Activated naive CD4-positive, alpha-beta T cell treated with anti-CD3 and anti-CD28 coated beads, Interleukin-2, amount 50 U/mL, for 16 hours (primary cell): ENCODE results near the gene VSIG10L.

Source experiments
- DNase-seq: peaks from one replicate; pipeline ENCODE4 v3.0.0-alpha.2; 2020

VSIG10L gene

DNA sequence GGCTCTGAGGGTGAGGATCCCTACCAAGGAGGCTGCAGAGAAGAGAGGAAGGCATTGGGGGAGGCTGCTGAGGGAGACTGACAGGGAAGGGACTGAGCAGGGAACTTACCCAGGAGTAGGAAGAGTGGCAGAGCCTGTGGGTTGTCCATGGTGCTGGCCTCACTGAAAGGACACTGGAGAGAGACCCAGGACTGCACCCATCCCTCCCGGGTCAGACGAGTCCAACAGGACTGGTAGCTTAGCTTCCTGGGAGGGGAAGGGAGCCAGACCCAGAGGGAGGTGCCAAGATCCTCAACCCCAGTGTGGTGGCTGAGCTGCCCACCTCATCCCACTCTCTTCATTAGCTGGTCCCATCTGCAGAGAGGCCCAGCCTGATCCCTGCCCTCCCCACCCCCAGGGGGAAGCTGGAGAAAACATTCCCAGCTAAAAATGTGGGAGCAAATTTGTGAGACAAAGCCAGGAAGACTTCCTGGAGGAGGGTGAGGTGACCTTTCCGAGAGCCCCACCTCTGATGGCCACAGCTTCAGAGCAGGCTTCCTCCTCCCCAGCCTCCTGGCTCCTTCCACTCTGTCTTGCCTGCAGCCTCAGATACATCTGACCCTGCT is at the start of gene VSIG10L:
VSIG10L (minus strand) TSS at position 164 of the 605 bp plus-strand sequence; CDS start at position 149, 15 bp downstream.
- no peak for DNase-seq

DNA sequence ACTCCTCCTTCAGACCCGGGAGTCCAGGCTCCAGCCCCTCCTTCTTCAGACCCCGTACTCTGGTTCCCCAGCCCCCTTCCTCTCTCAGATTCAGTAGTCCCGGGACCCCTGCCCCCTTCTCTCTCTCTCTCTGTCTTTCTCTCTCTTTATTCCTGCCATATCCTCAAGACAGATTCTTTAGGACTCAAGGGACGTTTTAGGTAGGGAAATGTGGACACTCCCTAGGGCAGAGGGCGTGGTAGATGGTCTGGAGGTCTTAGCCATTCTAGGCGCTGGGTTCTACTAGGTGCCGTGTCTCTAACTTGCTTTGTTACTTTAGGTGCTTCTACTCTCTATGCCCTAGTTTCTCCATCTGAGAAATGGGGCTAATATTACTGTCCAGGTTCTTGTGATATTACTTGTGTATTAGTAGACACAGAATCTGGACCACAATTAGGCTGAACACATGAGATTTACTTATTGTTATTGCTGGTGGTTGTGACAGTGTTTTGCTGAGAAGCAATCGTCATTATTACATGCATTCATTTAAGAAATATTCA is 49.2 kb upstream of the VSIG10L start:
- no peak for DNase-seq

DNA sequence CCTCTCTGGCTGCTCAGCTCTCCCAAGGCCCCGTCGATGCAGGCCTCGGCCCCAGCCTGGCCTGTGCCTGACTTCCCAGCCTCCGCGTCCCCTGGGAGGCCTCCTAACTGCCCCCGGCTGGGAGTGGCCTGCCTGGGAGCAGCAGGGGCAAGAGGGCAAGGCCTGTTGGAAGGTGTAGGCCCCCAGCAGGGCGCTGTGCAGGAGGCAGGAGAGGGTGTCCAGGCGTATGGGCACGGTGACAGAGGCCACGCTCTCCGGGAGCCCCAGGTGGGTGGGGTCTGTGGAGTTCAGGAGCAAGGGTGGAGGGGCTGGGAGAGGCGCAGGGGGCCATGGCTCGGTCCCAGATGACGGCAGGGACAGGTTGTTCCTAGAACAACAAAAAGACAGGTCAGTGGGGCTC is 47.2 kb upstream of the VSIG10L start:
- DNase-seq = no peak

DNA sequence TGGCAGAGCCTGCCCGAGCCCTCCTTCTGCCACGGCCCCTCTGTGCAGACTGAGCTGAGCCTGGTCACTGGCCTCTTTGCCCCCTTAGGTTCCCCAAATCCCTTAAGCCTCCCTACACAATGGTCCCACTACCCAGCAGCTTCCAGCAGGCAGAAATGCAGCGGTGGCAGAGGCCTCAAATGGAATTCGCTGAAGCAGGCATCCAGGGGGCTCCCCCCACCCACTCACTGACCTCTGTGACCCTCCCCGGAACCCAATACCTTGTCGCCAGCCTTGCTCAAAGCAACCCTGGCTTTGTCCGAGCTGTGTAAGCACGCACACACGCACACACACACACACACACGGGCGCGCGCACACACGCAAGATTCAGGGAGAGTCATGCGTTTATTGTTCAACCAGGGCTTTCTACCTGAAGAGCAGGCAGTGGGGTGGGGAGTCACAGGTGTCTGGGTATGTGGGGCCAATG is 46.0 kb upstream of the VSIG10L start, which contains the start of gene LIM2:
LIM2 (minus strand) TSS at position 51 of the 466 bp plus-strand sequence. CDS start 531 bp downstream, outside the sequence.
- DNase-seq = no peak

DNA sequence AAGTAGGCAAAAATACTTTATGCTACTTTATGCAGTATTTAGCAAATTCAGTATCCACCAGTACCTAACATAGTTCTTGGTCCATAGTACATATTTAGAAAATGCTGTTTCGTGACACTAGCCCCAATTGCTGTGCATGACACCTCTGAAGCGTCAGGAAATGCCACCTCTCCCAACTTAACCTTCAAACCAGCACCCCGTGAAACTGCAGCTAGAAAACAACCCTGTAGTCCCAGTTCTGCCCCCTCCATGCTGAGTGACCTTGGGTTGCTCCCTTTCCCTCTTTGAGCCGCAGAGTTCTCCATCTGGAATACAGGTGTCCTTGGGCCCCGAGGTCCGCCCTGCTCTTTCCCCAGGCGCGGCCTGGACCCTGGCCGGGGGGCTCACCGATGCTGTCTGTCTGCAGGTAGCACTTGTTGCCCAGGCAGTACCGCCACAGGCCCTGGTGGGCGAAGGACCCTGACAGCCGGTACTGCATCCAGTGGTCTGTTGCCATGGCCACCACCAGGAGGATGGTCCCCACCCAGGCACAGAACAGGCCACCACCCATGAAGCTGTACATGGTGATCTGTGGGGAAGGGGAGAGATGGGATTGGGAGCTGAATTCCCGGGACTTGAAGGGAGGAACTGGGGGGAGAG is 45.1 kb upstream of the VSIG10L start:
- DNase-seq = no peak

DNA sequence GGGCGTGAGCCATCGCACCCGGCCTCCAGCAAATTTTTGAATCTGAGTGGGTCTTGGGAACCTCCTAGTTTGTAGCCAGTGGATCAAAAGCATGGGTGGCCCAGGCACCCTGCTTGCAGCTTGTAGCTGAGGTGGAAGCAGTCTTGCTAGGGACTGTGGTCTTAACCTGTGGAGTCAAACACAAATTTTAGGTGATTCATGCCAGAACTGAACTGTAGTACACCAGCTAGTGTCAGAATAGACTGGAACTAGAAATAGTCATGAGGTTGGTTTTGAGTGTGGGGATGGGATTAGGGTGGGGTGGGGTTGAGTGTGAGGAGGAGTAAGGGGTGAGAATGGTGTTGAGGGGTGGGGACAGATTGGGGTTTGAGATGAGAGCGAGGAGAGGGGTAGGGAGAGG is 40.1 kb upstream of the VSIG10L start:
- no peak for DNase-seq

DNA sequence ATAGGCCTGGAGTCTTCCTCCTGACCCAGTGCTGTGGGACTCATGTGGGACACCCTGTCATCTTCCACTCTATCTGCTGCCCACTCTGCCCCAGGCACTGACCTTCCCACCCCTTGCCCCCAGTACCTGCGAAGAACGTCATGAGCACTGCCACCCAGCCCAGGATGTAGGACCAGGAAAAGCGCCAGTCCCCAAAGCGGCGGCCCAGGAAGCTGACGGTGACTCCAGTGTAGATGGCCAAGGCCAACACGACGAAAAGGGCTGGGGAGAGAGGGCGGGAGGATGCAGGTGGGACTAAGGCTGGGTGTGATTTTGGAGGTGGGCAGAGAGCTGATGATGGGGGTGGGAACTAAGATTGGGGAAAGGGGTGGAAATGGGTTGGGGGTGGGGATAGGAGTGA is 38.4 kb upstream of the VSIG10L start:
- DNase-seq = no peak

DNA sequence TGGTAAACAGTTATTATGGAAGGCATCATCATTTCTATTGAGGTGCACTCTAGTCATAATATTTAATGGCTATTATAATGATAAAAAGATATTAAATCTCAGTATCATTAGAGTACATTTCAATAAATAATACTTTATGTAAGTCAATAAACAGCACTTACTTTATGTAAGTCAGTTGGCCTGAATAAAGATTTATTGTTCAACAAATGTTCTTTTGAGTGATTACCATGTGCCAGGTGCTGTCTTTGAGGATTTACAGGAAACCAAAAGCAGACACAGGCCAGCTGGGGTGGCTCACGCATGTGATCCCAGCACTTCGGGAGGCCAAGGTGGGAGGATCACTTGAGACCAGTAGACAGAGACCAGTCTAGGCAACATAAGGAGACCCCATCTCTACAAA is 35.5 kb upstream of the VSIG10L start:
- DNase-seq = no peak

DNA sequence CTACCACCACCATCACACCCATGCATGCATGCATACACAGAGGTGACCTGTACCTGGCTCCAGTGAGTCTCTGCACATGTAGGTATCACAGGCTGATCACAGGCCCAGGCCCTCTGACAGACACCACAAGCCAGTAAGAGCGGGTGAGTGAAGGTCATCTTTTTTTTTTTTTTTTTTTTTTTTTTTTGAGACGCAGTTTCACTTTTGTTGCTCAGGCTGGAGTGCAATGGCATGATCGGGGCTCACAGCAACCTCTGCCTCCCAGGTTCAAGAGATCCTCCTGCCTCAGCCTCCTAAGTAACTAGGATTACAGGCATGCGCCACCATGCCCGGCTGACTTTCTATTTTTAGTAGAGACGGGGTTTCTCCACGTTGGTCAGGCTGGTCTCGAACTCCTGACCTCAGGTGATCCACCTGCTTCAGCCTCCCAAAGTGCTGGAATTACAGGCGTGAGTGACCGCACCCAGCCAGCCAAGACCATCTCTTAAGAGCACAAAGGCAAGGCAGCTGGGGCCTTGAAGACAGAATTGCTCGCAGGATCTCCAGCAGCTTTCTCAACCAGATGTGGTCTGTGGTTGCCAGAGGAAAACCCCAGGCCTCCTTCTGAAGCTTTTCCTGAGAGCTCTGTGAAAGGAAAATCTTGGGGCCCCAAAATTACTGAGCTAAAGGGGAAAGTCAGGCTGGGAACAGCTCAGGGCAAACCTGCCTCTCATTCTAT is 33.7 kb upstream of the VSIG10L start:
- DNase-seq = no peak

DNA sequence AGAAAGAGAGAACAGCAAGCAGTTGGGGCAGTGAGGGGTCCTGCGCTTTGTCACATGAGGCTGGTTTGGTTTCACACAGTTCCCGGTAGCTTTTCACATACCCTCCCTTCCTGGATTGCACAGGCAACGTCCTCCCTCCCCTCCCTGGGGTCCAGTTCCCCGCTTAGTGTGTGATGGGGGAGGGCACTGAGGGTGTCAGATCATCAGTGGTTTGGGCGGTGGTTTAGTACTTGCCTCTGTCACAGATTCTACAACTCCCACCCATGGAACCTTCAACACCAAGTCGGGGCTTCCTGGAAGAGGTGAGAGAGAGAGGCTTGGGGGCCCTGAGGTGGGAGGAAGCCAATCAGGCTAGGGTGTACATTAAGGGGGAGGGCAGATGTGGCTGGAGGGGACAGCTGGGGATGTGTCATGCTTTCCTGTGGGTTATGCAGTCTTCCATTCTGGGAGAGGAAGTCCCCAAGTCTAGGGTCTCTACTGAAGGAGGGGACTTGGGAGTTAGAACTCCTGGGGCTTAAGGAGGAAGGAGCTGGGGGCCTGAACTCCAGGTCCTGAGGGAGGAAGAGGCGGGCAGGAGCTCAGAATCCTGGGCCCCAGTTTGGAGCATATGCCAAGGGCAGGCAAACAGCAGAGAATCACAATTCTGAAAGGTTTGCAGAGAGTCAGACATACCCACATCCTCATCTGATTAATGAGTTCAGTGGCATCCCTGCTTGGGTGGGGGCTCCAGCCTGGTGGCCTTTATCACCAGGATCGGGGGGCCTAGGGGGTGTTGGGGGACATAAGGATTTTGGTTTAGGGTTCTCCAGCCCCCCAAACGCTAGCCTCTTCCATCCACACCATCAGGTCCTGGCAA is 30.9 kb upstream of the VSIG10L start, which contains the start of gene NKG7:
NKG7 (minus strand) TSS at position 6 of the 856 bp plus-strand sequence. CDS start 119 bp downstream, outside the sequence.
- DNase-seq = peak; percentile 62

DNA sequence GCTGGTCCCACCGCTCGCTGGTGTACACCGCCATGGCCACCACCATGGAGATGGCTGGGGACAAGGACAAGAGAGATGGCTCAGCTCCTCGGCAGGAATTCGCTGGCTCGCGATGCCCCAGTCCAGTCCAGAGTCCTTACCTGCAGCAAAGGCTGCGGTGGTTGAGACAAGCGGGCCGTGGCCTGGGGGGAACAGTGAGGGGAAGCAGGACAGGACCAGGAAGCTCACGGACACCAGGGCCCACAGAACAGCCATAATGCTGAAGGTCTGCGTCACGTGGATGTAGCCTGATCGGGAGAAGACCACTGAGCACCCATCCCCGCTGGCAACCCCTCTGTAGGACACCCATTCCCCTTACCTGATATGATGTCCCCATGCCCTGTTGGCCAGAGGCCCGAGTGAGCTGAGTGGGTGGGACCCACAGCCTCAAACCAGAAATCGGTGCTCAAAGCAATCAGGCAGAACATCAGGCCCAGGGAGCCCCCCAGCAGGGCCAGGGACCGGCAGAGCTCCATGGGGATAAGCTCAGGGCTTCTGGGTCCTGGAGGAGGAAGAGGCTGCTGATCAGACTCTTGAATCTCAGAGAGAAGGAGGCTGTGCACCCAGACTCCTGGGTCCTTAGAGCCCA is 30.2 kb upstream of the VSIG10L start:
- no peak for DNase-seq

DNA sequence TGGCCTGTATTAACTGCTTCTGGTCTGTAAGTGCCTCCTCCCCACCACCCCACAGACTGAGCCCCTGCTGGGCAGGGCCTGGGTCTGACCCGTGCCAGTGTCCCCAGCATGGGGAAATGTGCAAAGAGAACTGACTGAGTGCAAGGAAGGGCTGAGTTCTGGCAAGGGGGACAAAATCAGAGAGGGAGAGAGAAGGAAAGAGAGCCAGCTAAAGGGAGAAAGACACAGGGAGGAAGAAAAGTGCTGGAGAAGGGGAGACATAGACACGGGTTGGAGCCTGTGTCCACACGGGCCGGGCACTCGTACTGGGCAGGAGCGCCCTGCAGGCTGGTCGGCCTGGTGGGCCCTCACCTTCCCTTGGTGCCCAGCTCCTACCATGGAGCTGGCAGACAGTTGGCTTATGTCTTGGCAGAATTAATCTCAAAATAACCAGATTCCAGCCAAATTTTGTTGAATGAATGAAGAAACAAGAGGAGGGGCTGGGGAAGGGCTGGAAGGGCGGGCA is 29.3 kb upstream of the VSIG10L start:
- DNase-seq = no peak

DNA sequence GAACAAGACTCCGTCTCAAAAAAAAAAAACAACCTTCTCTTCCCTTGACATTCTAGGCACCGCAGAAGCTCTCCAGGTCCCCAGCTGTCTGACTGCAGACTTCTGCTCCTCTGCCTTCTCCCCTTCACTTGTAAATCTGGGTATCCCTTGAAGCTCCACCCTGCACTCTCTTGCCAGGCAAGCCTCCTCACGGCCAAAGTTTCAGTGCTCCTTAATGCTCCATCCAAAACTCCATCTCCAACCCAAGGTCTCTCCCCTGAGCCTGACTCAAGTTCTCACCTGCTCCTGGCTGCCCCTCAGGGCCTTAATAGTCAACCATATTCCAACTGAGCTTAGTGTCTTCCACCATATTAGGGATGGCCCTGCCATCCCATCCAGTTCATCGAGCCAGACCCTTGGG is 28.3 kb upstream of the VSIG10L start:
- no peak for DNase-seq

DNA sequence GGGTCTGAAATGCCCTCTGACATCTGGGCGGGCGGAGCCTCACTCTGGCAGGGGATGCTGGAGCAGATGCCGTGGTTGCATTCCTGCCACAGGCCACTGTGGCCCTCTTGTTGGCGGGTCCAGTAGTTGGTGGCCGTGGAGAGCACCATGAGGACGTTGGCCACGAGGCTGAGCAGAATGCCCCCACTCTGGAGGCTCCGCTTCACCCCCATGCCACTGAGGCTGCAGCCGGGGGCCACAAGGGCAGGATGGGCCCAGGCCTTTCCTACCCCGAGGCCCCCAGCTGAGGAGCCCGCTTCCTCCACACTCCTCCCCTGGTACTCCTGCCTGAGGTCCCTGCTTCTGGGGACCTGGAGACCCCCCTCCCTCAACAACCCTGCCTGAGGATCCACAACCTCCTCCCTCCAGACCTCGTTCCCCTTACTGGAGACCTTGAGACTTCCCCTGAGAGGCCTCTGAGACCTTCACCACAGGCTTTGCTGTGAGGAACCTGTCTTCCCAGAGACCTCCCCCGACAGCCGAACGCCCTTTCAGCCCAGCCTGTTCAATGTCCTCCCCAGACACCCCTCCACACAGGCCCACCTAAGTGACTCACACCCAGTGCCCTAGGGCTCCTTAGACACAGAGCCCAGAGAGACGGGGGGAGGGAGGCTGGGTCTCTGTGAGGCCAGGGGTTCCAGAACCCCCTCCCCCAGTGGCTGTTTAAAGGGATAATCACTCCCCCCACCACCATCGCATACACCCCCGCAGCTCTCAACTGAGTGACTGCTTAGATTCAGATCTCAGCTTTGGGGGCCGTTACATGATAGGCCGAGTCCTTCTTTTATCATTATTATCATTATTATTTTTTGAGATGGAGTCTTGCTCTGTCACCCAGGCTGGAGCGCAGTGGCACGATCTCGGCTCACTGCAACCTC is 26.7 kb upstream of the VSIG10L start, which contains the start of gene CLDND2:
CLDND2 (minus strand) TSS at position 638 of the 917 bp plus-strand sequence; CDS start at position 212, 426 bp downstream.
- no peak for DNase-seq

DNA sequence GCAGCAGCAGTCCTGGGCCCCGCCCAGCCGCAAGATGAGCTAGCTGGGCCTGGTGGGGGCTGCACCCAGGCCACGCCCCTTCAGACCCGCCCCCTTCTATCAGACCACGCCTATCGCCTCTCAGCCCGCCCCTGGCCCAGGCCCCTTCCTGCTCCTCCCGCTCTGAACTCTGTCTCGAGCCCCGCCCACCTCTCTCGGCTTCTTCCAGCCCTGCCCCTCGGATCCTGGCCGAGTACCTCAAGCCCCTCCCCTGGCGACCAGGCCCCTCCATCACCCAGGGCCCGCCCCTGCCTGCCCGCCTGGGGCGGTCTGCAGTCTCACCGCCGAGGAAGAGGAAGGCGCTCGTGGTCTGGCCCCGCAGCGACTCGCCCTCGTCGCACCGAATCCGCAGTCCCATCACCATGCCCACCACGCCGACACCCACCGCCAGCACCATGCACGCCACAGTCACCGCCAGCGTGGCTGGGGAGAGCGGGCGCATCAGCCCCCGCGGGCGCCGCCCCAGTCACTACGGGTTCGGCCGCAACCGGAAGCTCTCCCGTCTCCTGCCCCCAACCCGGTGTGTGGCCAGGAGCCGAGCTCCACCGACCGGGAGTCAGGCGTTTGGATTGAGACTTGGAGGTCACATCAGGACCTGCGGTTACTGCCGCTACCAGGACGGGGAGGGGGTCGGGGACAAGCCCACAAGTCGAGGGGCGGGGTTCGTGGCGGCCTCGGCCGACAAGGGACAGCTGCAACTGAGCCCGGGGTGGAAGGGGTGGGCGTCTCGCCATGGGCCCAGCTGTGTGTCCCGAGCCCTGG is 25.8 kb upstream of the VSIG10L start:
- DNase-seq = peak; percentile 94

DNA sequence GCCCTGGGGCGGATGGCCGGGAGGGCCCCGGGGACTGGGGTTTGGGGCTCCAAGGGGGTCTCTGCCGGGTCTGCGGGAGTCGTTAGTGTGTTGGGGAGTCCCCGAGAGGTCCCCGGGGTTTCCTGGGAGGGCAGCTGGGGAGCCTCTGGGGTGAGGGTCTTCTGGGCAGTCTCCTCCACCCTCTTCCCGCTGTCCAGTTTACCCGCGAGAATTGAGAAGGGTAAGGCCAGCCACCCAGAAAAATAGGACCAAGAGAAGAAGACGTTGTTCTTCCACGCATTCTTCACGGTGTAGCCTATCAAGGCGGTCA is 25.3 kb upstream of the VSIG10L start:
- DNase-seq = no peak

DNA sequence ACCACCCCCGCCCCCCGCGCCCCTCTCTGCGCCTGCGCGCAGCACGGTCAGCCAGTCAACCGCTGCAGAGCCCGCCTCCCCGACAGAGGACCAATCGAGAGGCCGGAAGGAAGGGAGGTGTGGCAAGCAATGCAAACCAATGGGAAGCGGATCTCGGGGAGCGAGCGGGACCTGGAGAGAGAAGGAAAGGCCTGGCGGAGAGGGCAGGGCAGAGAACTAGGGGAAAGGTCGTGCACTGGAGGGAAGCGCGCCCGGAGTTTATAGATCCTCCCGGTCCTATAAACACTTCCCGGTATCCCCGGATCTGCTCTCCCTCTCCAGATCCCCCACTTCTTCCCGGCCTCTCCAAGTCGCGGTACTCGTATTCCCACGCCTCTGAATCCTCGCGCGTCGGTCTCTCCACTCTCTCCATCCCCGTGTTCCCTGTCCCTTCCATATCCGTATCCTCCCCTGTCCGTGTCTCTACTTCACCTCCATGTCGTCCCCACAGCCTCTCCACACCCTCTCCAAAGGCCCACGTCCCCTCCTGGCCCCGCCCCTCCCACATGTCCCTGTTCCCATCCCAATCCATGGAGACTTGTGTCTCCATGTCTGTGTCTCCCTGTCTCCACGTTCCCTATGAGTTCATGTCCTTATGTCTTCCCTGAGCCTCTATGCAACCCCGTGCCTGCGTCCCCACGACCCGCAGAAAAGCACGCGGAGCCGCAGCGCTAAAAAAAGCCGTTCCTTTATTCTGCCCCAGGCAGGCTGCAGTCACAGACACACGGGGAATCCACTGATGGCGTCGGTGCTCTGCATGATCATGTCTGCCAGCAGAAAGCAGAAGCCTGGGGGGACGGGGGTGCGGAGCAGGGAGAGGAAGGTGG is 24.7 kb upstream of the VSIG10L start:
- DNase-seq = peak; percentile 93

DNA sequence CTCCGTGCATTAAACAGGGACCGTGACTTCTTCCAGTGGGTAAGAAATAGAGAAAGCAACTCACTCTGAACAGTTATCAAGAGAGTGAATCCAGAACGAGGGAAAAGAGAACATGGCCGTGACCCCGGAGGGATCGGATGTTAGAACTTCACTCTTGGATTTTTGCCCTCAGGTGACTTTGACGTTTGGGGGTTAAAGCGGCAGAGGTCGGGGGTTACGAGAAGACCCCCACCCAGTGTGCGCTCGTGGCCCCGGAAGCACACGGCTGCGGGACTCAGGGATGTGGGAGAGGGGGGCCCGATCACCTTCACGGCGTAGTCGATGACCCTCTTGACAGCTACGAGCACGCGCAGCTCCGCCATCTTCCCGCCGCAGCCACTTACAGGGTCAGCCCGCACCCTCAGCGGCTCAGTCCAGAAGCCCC is 24.0 kb upstream of the VSIG10L start, which contains the start of gene ETFB:
ETFB (minus strand) TSS at position 424 of the 424 bp plus-strand sequence; CDS start at position 362, 62 bp downstream.
- no peak for DNase-seq
